ENCODE results near the gene CYP2E1. TPM values are rescaled to one million over a fixed set of nuclear protein-coding genes. Genes with fewer than 3 reads are reported as not detected.
"Not testable (repeated sequence)": the region's sequence is repeated elsewhere in the genome, so short reads cannot be mapped to it uniquely, and the experiment has no call there.

CYP2E1 gene
- total RNA-seq, 1 experiment from 2014 or later: 0.13 TPM

DNA sequence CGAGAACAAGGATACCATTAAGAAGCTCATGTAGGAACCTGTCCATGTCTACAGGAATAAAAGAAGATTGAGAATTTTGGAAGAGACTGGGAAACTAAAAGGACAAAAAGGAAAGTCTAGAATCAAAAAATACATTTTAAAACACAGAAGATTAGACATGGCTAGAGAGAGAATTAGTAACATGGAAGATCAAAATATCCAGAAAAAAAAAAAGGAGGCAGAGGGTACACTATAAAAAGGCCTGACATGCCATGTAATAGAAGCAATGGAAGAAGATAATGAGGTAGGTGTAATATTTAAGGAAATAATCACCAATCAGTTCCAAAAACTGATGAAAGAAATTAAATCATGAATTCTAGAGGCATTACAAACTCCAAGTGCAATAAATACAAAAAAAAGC lies 46.3 kb downstream of the CYP2E1 start:
- H4K20me1 ChIP-seq (ENCODE audit: control insufficient read depth, insufficient read depth, insufficient read length); H2BK20ac ChIP-seq (ENCODE audit: low read depth, low read length, poor library complexity, severe bottlenecking); H3K4me3 Mint-ChIP-seq; H3K4me1 Mint-ChIP-seq; H3T11ph ChIP-seq (ENCODE audit: low read length); H2AK5ac ChIP-seq (ENCODE audit: insufficient read length, low read length); H2AFZ ChIP-seq (ENCODE audit: low read length); H3K18ac ChIP-seq (ENCODE audit: insufficient read length, low read depth, low read length); H2BK12ac ChIP-seq (ENCODE audit: insufficient read length, low read depth, low read length); H2BK120ac ChIP-seq (ENCODE audit: low read depth, low read length, poor library complexity, severe bottlenecking); H4K8ac ChIP-seq (replicated peaks; ENCODE audit: insufficient read length, low read depth, low read length); H3K56ac ChIP-seq (ENCODE audit: insufficient read length, low read depth, low read length); H3K79me2 ChIP-seq (ENCODE audit: insufficient read depth, low read length); H4K91ac ChIP-seq (ENCODE audit: insufficient read length, low read depth, low read length); H3K4me1 ChIP-seq (ENCODE audit: insufficient read depth, low read length); H3K27me3 ChIP-seq (ENCODE audit: insufficient read depth, low read length); H3K9ac ChIP-seq (ENCODE audit: extremely low read depth, insufficient read length, low read length); H3K27ac ChIP-seq (ENCODE audit: insufficient read length, low read depth, low read length); H2BK15ac ChIP-seq (ENCODE audit: low read depth, low read length); H3K14ac ChIP-seq (ENCODE audit: insufficient read depth, low read length); H3K27me3 Mint-ChIP-seq (ENCODE audit: low read depth); H3K23ac ChIP-seq (ENCODE audit: insufficient read length, low read depth, low read length); H3K23me2 ChIP-seq (ENCODE audit: insufficient read length, low read depth, low read length, poor library complexity, severe bottlenecking); H3K4me2 ChIP-seq (ENCODE audit: insufficient read depth, insufficient read length, low read length); H4K5ac ChIP-seq (ENCODE audit: insufficient read length, low read depth, low read length); H2BK5ac ChIP-seq (ENCODE audit: insufficient read length, low read length); H3K27ac Mint-ChIP-seq; H3K79me1 ChIP-seq (ENCODE audit: insufficient read depth, low read depth, low read length, poor library complexity, severe bottlenecking); H3K4ac ChIP-seq (ENCODE audit: low read depth, low read length); DNase-seq: not testable (repeated sequence)
- Mint-ChIP-seq H3K9me3 (peaks cover 29 to 36% of the 10 kb centered on the region in 2 experiments), H3K36me3 (ENCODE audit: insufficient read depth in 1 of 3, low read depth in 3 of 3) (peaks cover 0 to 10% (median 4%) of the 10 kb centered on the region in 3 experiments; a peak in 5 of 7 replicates)
- H3K9me3 ChIP-seq (ENCODE audit: control insufficient read depth, low read depth, low read length): peaks cover 18% of the 10 kb centered on the region
- WGBS (ENCODE audit: extremely low coverage, insufficient read length, low lambda C conversion rate): no CpG with 5 or more reads among the region's 1 CpG

DNA sequence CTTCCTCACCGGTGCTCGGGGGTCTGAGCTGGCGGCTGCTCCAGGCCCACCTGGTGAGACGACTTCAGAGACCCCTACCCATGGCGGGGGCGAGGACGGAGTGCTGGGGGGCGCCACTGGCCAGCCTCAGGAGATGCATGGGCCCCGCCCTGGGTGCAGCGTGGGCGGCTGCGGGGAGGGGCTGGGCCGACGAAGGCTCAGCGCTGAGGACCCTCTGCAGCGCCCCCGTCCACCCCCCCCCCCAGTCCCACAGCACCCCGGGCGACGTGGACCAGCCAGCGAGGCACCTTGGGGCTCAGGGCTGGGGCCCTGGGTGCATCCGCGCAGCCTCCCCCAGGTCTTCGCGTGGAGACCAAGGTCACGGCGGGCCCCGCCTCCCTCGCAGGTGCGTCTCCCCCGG lies 49.9 kb downstream of the CYP2E1 start:
- H4K5ac ChIP-seq (ENCODE audit: insufficient read length, low read depth, low read length); H3K27me3 ChIP-seq (ENCODE audit: insufficient read depth, low read length); H3K4me3 Mint-ChIP-seq; H3K27ac Mint-ChIP-seq; H3K9ac ChIP-seq (ENCODE audit: extremely low read depth, insufficient read length, low read length); H2BK15ac ChIP-seq (ENCODE audit: low read depth, low read length); H4K20me1 ChIP-seq (ENCODE audit: control insufficient read depth, insufficient read depth, insufficient read length); H2AFZ ChIP-seq (ENCODE audit: low read length); H3K4me1 ChIP-seq (ENCODE audit: insufficient read depth, low read length); H3K18ac ChIP-seq (ENCODE audit: insufficient read length, low read depth, low read length); H3K4ac ChIP-seq (ENCODE audit: low read depth, low read length); H3K4me2 ChIP-seq (ENCODE audit: insufficient read depth, insufficient read length, low read length); H3K4me1 Mint-ChIP-seq; H2BK12ac ChIP-seq (ENCODE audit: insufficient read length, low read depth, low read length); H3K79me1 ChIP-seq (ENCODE audit: insufficient read depth, low read depth, low read length, poor library complexity, severe bottlenecking); H3K14ac ChIP-seq (ENCODE audit: insufficient read depth, low read length); H3T11ph ChIP-seq (ENCODE audit: low read length); H3K27me3 Mint-ChIP-seq (ENCODE audit: low read depth); H3K27ac ChIP-seq (ENCODE audit: insufficient read length, low read depth, low read length); H3K23me2 ChIP-seq (ENCODE audit: insufficient read length, low read depth, low read length, poor library complexity, severe bottlenecking); H2BK120ac ChIP-seq (ENCODE audit: low read depth, low read length, poor library complexity, severe bottlenecking); H3K56ac ChIP-seq (ENCODE audit: insufficient read length, low read depth, low read length); H2BK20ac ChIP-seq (ENCODE audit: low read depth, low read length, poor library complexity, severe bottlenecking); H4K8ac ChIP-seq (replicated peaks; ENCODE audit: insufficient read length, low read depth, low read length); DNase-seq; H2BK5ac ChIP-seq (ENCODE audit: insufficient read length, low read length); H3K23ac ChIP-seq (ENCODE audit: insufficient read length, low read depth, low read length); H4K91ac ChIP-seq (ENCODE audit: insufficient read length, low read depth, low read length); H3K79me2 ChIP-seq (ENCODE audit: insufficient read depth, low read length); H2AK5ac ChIP-seq (ENCODE audit: insufficient read length, low read length): not testable (repeated sequence)
- H3K9me3 Mint-ChIP-seq: peaks cover 44 to 54% of the 10 kb centered on the region in 2 experiments
- peaks cover 18% of the 10 kb centered on the region for H3K9me3 ChIP-seq (ENCODE audit: control insufficient read depth, low read depth, low read length)
- peaks cover 0 to 15% (median 4%) of the 10 kb centered on the region in 3 experiments; a peak in 5 of 7 replicates for H3K36me3 Mint-ChIP-seq (ENCODE audit: insufficient read depth in 1 of 3, low read depth in 3 of 3)
- no CpG with 5 or more reads among the region's 31 CpGs for WGBS (ENCODE audit: extremely low coverage, insufficient read length, low lambda C conversion rate)
